ENCODE measurements around the gene AMPD2.
A peak's percentile ranks its signal among the peaks of the same experiment; 100 is the strongest.

Gene AMPD2

GRCh38 chr1:109629372-109630030 lies 9.9 kb downstream of the AMPD2 start:
- TF ChIP-seq PAX5 (IDR thresholded peaks at IDR 0.05; ENCODE audit: insufficient read depth, low read length, severe bottlenecking) = no peak
- TF ChIP-seq POU2F2 (IDR thresholded peaks at IDR 0.05; ENCODE audit: low read depth, low read length) = no peak
- TF ChIP-seq POLR2AphosphoS5 (IDR thresholded peaks at IDR 0.05; ENCODE audit: low read depth, low read length) = no peak
- TF ChIP-seq SPI1 (IDR thresholded peaks at IDR 0.05; ENCODE audit: low read depth, low read length) = no peak
- no peak for TF ChIP-seq TAF1 (IDR thresholded peaks at IDR 0.05; ENCODE audit: low read depth, low read length)
- TF ChIP-seq POLR2A (IDR thresholded peaks at IDR 0.05; ENCODE audit: low read depth, low read length) = no peak
- DNase-seq (ENCODE audit: insufficient read length, low spot score) (no peak), FAIRE-seq (no peak)

GRCh38 chr1:109630081-109630897 lies 10.7 kb downstream of the AMPD2 start:
- no peak for FAIRE-seq
- TF ChIP-seq POLR2A (IDR thresholded peaks at IDR 0.05; ENCODE audit: low read depth, low read length) = no peak
- DNase-seq (ENCODE audit: insufficient read length, low spot score) = no peak

GRCh38 chr1:109630898-109631512 lies 11.4 kb downstream of the AMPD2 start:
- no peak for TF ChIP-seq SPI1 (IDR thresholded peaks at IDR 0.05; ENCODE audit: low read depth, low read length)
- no peak for TF ChIP-seq TAF1 (IDR thresholded peaks at IDR 0.05; ENCODE audit: low read depth, low read length)
- no peak for TF ChIP-seq POLR2AphosphoS5 (IDR thresholded peaks at IDR 0.05; ENCODE audit: low read depth, low read length)
- TF ChIP-seq POU2F2 (IDR thresholded peaks at IDR 0.05; ENCODE audit: low read depth, low read length) = no peak
- no peak for TF ChIP-seq POLR2A (IDR thresholded peaks at IDR 0.05; ENCODE audit: low read depth, low read length)
- TF ChIP-seq PAX5 (IDR thresholded peaks at IDR 0.05; ENCODE audit: insufficient read depth, low read length, severe bottlenecking) = no peak
- DNase-seq (ENCODE audit: insufficient read length, low spot score) (no peak), FAIRE-seq (no peak)

- TF ChIP-seq POU2F2 (IDR thresholded peaks at IDR 0.05; ENCODE audit: low read depth, low read length) (no peak), TAF1 (IDR thresholded peaks at IDR 0.05; ENCODE audit: low read depth, low read length) (no peak), POLR2A (IDR thresholded peaks at IDR 0.05; ENCODE audit: low read depth, low read length) (no peak), PAX5 (IDR thresholded peaks at IDR 0.05; ENCODE audit: insufficient read depth, low read length, severe bottlenecking) (no peak), POLR2AphosphoS5 (IDR thresholded peaks at IDR 0.05; ENCODE audit: low read depth, low read length) (no peak), SPI1 (IDR thresholded peaks at IDR 0.05; ENCODE audit: low read depth, low read length) (no peak)
- FAIRE-seq = no peak
- no peak for DNase-seq (ENCODE audit: insufficient read length, low spot score)
These were observed 12.2 kb downstream of the AMPD2 start for GRCh38 chr1:109631513-109632505.

GRCh38 chr1:109632671-109633346 lies 13.2 kb downstream of the AMPD2 start:
- FAIRE-seq = no peak
- DNase-seq (ENCODE audit: insufficient read length, low spot score) = no peak
- TF ChIP-seq POU2F2 (IDR thresholded peaks at IDR 0.05; ENCODE audit: low read depth, low read length) (no peak), TAF1 (IDR thresholded peaks at IDR 0.05; ENCODE audit: low read depth, low read length) (no peak), POLR2A (IDR thresholded peaks at IDR 0.05; ENCODE audit: low read depth, low read length) (no peak; the same call in 1 of the 2 replicates), POLR2AphosphoS5 (IDR thresholded peaks at IDR 0.05; ENCODE audit: low read depth, low read length) (no peak; the same call in 1 of the 2 replicates), PAX5 (IDR thresholded peaks at IDR 0.05; ENCODE audit: insufficient read depth, low read length, severe bottlenecking) (no peak), SPI1 (IDR thresholded peaks at IDR 0.05; ENCODE audit: low read depth, low read length) (no peak)

- DNase-seq (ENCODE audit: insufficient read length, low spot score) = no peak
- peak; percentile 84 for FAIRE-seq
- TF ChIP-seq POLR2AphosphoS5 (IDR thresholded peaks at IDR 0.05; ENCODE audit: low read depth, low read length) (no peak), SPI1 (IDR thresholded peaks at IDR 0.05; ENCODE audit: low read depth, low read length) (no peak), POU2F2 (IDR thresholded peaks at IDR 0.05; ENCODE audit: low read depth, low read length) (no peak), POLR2A (IDR thresholded peaks at IDR 0.05; ENCODE audit: low read depth, low read length) (no peak), PAX5 (IDR thresholded peaks at IDR 0.05; ENCODE audit: insufficient read depth, low read length, severe bottlenecking) (no peak), TAF1 (IDR thresholded peaks at IDR 0.05; ENCODE audit: low read depth, low read length) (no peak)
These were observed 14.7 kb downstream of the AMPD2 start for GRCh38 chr1:109634292-109634691.

GRCh38 chr1:109634771-109635750 lies 15.4 kb downstream of the AMPD2 start:
- DNase-seq (ENCODE audit: insufficient read length, low spot score) (no peak), FAIRE-seq (peak; percentile 35)
- TF ChIP-seq POLR2AphosphoS5 (IDR thresholded peaks at IDR 0.05; ENCODE audit: low read depth, low read length) = no peak
- no peak for TF ChIP-seq POU2F2 (IDR thresholded peaks at IDR 0.05; ENCODE audit: low read depth, low read length)
- TF ChIP-seq SPI1 (IDR thresholded peaks at IDR 0.05; ENCODE audit: low read depth, low read length) = no peak
- no peak for TF ChIP-seq TAF1 (IDR thresholded peaks at IDR 0.05; ENCODE audit: low read depth, low read length)
- no peak for TF ChIP-seq PAX5 (IDR thresholded peaks at IDR 0.05; ENCODE audit: insufficient read depth, low read length, severe bottlenecking)
- TF ChIP-seq POLR2A (IDR thresholded peaks at IDR 0.05; ENCODE audit: low read depth, low read length) = no peak
